Mucosa of rectum (tissue), 2 donors: ENCODE data around the gene EVI5.

Source experiments
- H3K27ac ChIP-seq, 2 donors: one replicate each; pipeline ENCODE4 v1.7.0; 2013; ENCODE audit warnings: inconsistent platforms in 2 of 2, low read depth in 2 of 2, low read length in 2 of 2
- H3K27me3 ChIP-seq, 2 donors: one replicate each; pipeline ENCODE4 v1.7.0; 2013; ENCODE audit warnings: low read length in 2 of 2; ENCODE audit not compliant: control insufficient read depth in 2 of 2, insufficient read depth in 2 of 2
- H3K36me3 ChIP-seq, 2 donors: one replicate each; pipeline ENCODE4 v1.7.0; 2013; ENCODE audit warnings: low read length in 2 of 2; ENCODE audit not compliant: control insufficient read depth in 2 of 2, insufficient read depth in 2 of 2
- H3K4me1 ChIP-seq, 2 donors: one replicate each; pipeline ENCODE4 v1.7.0; 2013; ENCODE audit warnings: low read length in 2 of 2, mild to moderate bottlenecking in 1 of 2; ENCODE audit not compliant: control insufficient read depth in 2 of 2, insufficient read depth in 2 of 2
- H3K4me3 ChIP-seq, 2 donors: one replicate each; pipeline ENCODE4 v1.7.0; 2013; ENCODE audit warnings: low read length in 2 of 2
- H3K9ac ChIP-seq, 2 donors: one replicate each; pipeline ENCODE4 v1.7.0; 2013; ENCODE audit warnings: low read length in 2 of 2, low read depth in 1 of 2, mild to moderate bottlenecking in 1 of 2
- H3K9me3 ChIP-seq, 2 donors: one replicate each; pipeline ENCODE4 v1.7.0; 2013; ENCODE audit warnings: low read length in 2 of 2; ENCODE audit not compliant: control insufficient read depth in 2 of 2
- donor health status: healthy.
- donor health status: Normal muscosa, but diverticular disease.

The EVI5 gene

GRCh38 chr1:92470216-92470615, 314.7 kb downstream of the EVI5 start:
- Histone ChIP-seq H3K4me3 (no peak overlapping the region), H3K36me3 (peaks cover 1 to 4% of the 10 kb centered on the region in 2 donors), H3K9ac (no peak overlapping the region), H3K9me3 (no peaks in the 10 kb centered on the region), H3K4me1 (no peaks in the 10 kb centered on the region), H3K27ac (no peak overlapping the region), H3K27me3 (no peaks in the 10 kb centered on the region)

GRCh38 chr1:92466683-92467352, 318.1 kb downstream of the EVI5 start:
- H3K9ac ChIP-seq, result no peak overlapping the region
- no peaks in the 10 kb centered on the region for H3K9me3 ChIP-seq
- no peaks in the 10 kb centered on the region for H3K27me3 ChIP-seq
- H3K36me3 ChIP-seq, result no peaks in the 10 kb centered on the region
- no peak overlapping the region for H3K27ac ChIP-seq
- H3K4me3 ChIP-seq, result no peak overlapping the region
- H3K4me1 ChIP-seq, result peaks cover 0 to 3% of the 10 kb centered on the region in 2 donors

GRCh38 chr1:92465256-92465647, 319.7 kb downstream of the EVI5 start:
- Histone ChIP-seq H3K27ac (no peak overlapping the region), H3K27me3 (no peaks in the 10 kb centered on the region), H3K4me3 (no peak overlapping the region), H3K36me3 (no peaks in the 10 kb centered on the region), H3K4me1 (peaks cover 0 to 3% of the 10 kb centered on the region in 2 donors), H3K9me3 (no peaks in the 10 kb centered on the region), H3K9ac (no peak overlapping the region)

- no peaks in the 10 kb centered on the region for H3K27me3 ChIP-seq
- no peak overlapping the region for H3K4me3 ChIP-seq
- no peak overlapping the region for H3K27ac ChIP-seq
- peaks cover 0 to 3% of the 10 kb centered on the region in 2 donors for H3K4me1 ChIP-seq
- H3K9ac ChIP-seq, result no peak overlapping the region
- H3K9me3 ChIP-seq, result no peaks in the 10 kb centered on the region
- H3K36me3 ChIP-seq, result no peaks in the 10 kb centered on the region
Observed at GRCh38 chr1:92464588-92465255, 320.2 kb downstream of the EVI5 start.

GRCh38 chr1:92461364-92462097, 323.4 kb downstream of the EVI5 start:
- Histone ChIP-seq H3K9me3 (no peaks in the 10 kb centered on the region), H3K27me3 (no peaks in the 10 kb centered on the region), H3K27ac (no peak overlapping the region), H3K36me3 (no peaks in the 10 kb centered on the region), H3K4me3 (no peak overlapping the region), H3K4me1 (peaks cover 0 to 3% of the 10 kb centered on the region in 2 donors), H3K9ac (no peak overlapping the region)

GRCh38 chr1:92459871-92460320, 325.0 kb downstream of the EVI5 start:
- Histone ChIP-seq H3K4me1 (peaks cover 0 to 3% of the 10 kb centered on the region in 2 donors), H3K4me3 (peak overlapping the region in 1 of 2 donors; percentile 3), H3K36me3 (no peaks in the 10 kb centered on the region), H3K9me3 (no peaks in the 10 kb centered on the region), H3K27ac (peak overlapping the region in 1 of 2 donors; percentile 43), H3K9ac (no peak overlapping the region), H3K27me3 (no peaks in the 10 kb centered on the region)
